GM18907 (cell line): ENCODE measurements around the gene PHRF1.
"Not testable (repeated sequence)": the region's sequence is repeated elsewhere in the genome, so short reads cannot be mapped to it uniquely, and the experiment has no call there.

Experiments
- ATAC-seq: cut with Tn5 transposase; IDR thresholded peaks from one replicate; pipeline ENCODE4 v1.9.1; 2021; ENCODE audit warnings: mild to moderate bottlenecking, moderate library complexity; ENCODE audit not compliant: unreplicated experiment

The PHRF1 gene

GRCh38 chr11:571802-572185 lies 4.5 kb upstream of the PHRF1 start:
- ATAC-seq = no peak

GRCh38 chr11:573146-573759 lies 3.0 kb upstream of the PHRF1 start:
- ATAC-seq = no peak

GRCh38 chr11:574031-574570 lies 2.2 kb upstream of the PHRF1 start:
- ATAC-seq = not testable (repeated sequence)

- ATAC-seq = no peak
These were observed 1.5 kb upstream of the PHRF1 start for GRCh38 chr11:574632-575312.

- ATAC-seq = peak; percentile 32
These were observed 816 bp upstream of the PHRF1 start for GRCh38 chr11:575313-575995.

GRCh38 chr11:576811-577610 lies 741 bp downstream of the PHRF1 start:
- ATAC-seq = no peak

GRCh38 chr11:577611-577894 lies 1.3 kb downstream of the PHRF1 start:
- ATAC-seq = no peak

- no peak for ATAC-seq
These were observed 2.2 kb downstream of the PHRF1 start for GRCh38 chr11:578276-579035.

- ATAC-seq = no peak
These were observed 3.7 kb downstream of the PHRF1 start for GRCh38 chr11:579830-580601.

- no peak for ATAC-seq
These were observed 5.1 kb downstream of the PHRF1 start for GRCh38 chr11:581342-581741.

GRCh38 chr11:581752-582151 lies 5.5 kb downstream of the PHRF1 start:
- ATAC-seq = no peak

- no peak for ATAC-seq
These were observed 8.0 kb downstream of the PHRF1 start for GRCh38 chr11:584287-584686.

- no peak for ATAC-seq
These were observed 10.4 kb downstream of the PHRF1 start for GRCh38 chr11:586376-587316.

- no peak for ATAC-seq
These were observed 11.3 kb downstream of the PHRF1 start for GRCh38 chr11:587546-587945.

- ATAC-seq = no peak
These were observed 11.7 kb downstream of the PHRF1 start for GRCh38 chr11:587978-588380.

GRCh38 chr11:589798-590197 lies 13.5 kb downstream of the PHRF1 start:
- ATAC-seq = no peak

- no peak for ATAC-seq
These were observed 14.7 kb downstream of the PHRF1 start for GRCh38 chr11:590997-591396.

- no peak for ATAC-seq
These were observed 16.2 kb downstream of the PHRF1 start for GRCh38 chr11:592501-592900.

- ATAC-seq = no peak
These were observed 16.6 kb downstream of the PHRF1 start for GRCh38 chr11:592918-593317.
